HG02885 (cell line): ENCODE results near the gene CPA4.

ENCODE experiments used
- ATAC-seq: cut with Tn5 transposase; IDR thresholded peaks from one replicate; pipeline ENCODE4 v1.9.1; 2021; ENCODE audit warnings: mild to moderate bottlenecking; ENCODE audit not compliant: unreplicated experiment, poor library complexity

CPA4 gene

DNA sequence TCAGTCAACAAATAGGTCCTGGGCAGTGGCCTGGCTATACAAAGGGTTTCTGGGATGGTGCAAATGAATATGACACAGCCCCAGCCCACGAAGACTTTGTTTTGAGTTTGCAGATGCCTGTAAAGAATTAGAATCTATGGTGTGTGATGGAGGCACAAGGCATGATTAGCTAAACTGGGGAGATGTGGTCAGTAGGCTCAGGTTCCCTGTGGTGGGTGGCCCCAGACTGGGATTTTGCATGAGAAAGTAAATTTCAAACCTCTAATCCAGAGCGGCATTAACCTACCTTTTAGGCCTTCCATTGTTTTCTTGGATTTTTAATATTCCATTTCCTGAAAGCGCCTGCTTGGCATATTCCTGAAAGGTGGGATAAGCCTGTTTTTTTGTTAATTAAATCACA, 45.3 kb downstream of the CPA4 start:
- no peak for ATAC-seq

DNA sequence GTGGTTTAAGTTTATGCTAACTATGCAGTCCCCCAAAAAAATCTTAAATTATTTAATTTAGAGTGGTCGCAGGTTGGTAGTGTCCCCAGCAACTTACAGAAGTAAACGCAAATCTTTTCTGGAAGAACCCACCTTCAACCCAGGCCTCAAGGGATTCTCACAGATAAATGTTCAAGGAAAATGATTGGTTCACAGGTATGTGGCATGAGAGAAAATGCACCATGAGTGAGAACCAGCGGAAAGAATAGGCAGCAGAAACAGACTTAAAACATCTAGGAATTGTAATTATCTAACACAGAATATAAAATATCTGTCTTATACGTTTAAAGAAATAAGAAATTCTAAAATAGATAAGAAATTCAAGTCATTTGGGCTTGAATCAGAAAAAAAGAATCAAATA, 48.9 kb downstream of the CPA4 start:
- ATAC-seq, result no peak

DNA sequence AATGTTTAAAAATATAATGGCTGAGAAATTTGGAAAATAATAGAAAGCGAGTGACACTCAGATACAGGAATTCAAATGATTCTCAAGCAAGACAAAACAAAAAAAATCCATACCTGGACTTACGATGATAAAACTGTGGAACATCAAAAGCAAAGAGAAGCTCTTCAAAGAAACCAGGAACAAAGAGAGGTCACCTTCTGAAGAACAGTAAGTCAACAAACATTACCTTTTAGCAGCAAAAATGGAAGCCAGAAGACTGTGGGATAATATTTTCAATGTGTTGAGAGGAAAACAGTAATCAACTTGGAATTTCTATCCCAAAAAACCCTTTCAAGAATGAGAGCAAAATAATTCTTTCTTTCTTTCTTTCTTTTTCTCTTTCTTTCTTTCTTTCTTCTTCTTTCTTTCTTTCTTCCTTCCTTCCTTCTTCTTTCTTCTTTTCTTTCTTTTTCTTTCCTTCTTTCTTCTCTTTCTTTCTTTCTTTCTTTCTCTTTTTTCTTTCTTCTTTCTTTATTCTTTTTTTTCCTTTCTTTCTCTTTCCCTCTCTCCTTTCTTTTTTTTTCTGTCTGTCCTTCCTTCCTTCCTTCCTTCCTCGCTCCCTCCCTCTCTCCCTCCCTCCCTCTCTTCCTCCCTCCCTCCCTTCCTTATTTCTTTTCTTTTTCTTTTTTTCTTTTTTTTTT, 49.9 kb downstream of the CPA4 start:
- ATAC-seq, result no peak

DNA sequence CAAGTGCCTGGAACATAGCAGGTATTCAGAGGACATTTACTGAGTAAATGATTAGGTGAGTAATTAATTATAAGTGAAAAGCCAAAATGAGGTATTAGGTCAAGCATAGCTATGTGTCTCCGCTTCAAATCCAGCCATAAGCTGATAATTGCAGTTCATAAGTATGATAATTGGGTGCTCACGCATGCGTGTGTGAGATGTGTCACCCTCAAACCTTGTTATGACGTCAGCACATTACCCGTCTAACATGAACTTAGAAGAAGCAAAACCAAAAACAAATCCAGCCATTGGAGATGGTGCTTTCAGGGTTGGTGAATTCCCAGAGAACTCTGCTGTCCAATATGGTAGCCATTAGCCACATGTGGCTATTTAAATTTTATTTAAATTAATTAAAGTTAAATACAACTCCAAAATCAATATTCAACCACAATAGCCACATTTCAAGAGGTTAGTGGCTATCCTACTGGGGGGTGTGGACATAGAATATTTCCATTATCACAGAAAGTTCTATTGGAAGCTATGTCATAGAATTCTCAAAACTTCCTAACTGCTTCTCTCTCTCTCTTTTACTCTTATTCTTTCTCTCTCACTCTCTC, 51.4 kb downstream of the CPA4 start, which contains the start of gene CPA5:
TSS of gene CPA5 (plus strand) at position 546 of the 596 bp plus-strand sequence. CDS start 1,670 bp downstream, outside the sequence.
- ATAC-seq, result no peak

DNA sequence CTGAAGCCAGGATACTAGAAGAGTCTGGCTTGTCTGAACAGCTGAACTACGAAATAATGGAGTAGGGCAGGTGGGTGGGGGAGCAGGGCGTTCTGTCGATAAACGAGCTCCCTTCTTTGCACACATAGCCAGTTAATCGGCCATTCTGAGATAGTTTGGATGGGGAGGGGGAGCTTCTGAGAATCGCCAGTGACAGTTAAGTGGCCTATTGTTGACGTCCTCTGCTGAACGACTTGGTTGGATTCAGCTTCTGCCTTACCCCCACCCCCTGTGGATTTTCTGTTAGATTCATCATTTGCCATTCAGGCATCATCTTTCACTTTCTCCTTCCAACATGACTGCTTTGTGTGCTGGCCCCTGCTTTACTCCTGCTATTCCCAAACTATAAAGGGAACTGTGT, 52.2 kb downstream of the CPA4 start:
- no peak for ATAC-seq

DNA sequence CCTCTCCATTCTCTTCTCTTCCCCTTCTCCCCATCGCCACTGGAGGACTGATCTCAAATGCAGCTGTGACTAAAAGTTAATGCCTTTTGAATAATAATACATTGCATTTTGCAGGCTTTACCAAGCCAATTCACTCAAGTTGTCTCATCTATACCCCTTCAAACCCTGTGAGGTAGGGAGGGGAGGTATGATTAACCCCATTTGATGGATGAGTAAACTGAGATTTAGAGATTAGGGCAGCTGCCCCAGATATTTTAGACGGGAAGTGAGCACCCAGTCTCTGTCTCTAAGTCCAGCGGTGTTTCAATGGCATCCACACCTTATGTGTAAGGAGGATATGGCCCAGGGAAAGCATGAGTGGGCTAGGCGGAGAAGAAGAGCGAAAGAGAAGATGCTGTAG, 52.8 kb downstream of the CPA4 start:
- ATAC-seq, result no peak

DNA sequence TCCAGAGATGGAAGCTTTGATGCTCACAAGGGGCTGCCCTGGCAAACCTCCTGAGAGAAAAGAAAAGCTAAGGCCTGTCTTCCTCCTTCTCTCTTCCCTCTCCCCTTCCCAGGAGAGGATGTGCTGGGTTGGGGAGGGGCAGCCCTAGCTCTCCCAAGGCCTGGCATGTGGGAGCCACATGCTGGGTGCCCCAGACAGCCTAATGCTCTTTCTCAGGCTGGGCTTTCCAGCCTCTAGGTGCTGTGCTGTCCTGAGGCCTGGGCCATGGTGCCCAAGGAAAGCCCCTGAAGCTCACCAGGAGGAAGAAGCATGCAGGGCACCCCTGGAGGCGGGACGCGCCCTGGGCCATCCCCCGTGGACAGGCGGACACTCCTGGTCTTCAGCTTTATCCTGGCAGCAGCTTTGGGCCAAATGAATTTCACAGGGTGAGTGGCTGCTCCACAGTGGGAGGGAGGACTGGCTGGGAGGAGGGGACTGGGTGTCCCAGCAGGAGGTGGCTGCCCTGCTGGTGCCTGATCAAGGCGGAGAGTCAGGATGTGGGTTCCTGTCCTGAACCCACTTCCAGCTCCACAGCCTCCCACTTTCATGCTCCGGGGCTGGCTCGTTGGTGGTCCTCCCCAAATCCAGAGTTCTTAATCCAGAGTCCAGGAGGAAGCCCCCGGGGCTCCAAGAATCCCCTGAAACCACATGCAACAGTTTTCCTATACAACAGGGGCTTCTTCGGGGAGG, 53.4 kb downstream of the CPA4 start:
- no peak for ATAC-seq

DNA sequence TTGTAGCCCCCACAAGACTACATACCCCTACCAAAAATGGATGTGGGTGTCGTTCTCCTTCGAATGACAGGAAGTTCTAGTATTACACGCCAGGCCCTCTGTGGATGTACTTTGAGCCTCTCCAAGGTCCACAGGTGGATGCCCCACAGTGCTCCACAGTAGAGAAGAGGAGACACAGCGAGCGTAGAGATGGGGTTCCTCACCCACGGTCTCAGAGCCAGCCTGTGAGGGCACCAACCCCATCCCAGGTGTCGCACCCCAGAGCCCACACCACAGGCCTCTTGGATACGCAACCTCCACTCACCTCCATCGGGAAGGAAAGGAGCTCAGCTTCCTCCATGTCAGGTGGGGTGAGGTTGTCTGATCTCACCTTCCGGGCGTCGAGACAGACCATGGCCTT, 54.0 kb downstream of the CPA4 start:
- ATAC-seq, result no peak

DNA sequence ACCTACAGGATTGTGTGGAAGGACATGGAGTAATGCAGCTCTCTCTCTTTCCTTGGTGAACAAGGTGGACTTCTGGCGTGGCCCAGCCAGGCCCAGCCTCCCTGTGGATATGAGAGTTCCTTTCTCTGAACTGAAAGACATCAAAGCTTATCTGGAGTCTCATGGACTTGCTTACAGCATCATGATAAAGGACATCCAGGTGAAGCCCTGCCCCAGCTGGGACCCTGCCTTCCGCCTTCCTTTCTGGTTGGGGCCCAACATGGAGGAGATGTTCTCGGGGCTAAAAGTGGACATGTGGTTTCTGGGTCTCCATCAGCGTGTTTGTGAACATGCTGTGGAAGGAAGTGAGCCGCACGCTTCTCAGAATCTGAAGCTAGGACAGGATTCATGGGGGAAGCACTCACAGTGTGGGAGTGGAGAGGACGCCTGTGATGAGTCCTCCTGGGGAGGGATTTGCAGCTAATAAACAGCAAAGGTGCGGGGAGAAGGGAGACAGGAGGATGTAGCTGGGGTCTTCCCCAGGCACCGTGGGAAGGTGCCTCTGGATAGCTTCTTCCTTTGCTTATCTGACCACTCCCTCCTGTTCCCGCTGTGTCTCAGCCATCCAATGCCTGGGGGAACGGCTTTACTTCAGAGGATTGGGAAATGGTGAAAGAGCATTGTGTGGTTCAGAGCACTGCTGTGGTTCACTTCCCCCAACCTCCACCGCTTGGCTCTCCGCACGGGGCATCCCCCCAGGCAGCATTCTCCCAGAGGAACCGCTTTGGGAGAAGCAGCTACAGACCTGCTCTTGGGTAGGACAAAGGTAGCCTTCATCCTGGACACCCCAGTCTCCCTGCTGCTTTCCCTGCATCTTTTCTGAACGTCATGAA, 57.2 kb downstream of the CPA4 start:
- ATAC-seq, result no peak

DNA sequence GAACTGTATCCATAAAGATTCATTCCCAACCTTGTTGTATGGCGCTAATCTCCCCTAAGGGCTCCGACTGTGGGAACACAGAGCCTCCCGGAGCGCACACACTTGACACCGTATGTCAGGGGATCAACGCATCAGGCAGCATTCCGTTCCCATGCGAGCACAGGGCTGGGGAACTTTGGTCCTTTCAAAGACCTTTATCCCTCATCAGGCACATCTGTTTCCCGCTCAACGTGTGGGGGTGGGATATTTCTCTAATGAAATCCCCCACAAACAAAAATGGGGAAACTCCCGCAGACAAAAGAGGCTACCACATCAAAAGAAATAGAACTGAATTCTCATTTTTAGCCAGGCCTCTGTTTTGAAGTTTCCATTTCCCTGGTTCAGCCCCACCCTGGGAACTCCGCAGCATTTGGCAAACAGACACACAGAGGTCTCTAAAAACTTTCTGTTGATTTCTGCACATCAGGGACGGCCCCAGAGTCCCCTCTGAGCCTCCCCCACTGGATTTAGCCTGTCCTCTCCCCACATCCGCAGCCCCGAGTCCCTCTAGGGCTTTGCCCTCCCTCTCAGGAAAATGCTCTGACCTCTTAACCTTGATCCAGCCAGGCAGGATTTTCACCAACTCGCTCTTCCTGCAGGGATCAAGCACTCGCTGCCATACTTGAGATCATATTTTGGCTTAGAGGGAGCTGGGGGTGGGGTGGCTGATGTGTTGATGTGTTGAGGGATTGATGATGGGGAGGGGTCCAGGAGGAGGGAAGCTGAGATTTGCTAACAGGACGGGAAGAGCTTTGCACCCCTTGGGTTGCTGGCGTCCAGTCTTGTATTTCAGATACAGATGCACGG, 58.2 kb downstream of the CPA4 start:
- ATAC-seq, result peak; percentile 59

DNA sequence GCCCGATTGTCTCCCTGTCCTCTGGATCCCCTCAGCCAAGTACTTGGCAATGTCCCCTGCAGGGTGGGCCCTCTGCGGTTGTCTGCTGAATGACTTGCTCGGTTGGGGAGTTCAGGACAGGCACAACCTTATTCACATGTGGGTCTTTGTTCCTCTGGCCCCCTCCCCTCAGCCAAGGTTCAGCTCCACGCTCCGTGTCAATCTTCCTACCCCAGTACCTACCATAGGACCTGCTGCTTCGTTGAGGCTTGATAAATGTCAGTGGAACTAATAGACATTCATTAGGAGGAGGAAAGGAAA, 58.8 kb downstream of the CPA4 start:
- ATAC-seq, result no peak

DNA sequence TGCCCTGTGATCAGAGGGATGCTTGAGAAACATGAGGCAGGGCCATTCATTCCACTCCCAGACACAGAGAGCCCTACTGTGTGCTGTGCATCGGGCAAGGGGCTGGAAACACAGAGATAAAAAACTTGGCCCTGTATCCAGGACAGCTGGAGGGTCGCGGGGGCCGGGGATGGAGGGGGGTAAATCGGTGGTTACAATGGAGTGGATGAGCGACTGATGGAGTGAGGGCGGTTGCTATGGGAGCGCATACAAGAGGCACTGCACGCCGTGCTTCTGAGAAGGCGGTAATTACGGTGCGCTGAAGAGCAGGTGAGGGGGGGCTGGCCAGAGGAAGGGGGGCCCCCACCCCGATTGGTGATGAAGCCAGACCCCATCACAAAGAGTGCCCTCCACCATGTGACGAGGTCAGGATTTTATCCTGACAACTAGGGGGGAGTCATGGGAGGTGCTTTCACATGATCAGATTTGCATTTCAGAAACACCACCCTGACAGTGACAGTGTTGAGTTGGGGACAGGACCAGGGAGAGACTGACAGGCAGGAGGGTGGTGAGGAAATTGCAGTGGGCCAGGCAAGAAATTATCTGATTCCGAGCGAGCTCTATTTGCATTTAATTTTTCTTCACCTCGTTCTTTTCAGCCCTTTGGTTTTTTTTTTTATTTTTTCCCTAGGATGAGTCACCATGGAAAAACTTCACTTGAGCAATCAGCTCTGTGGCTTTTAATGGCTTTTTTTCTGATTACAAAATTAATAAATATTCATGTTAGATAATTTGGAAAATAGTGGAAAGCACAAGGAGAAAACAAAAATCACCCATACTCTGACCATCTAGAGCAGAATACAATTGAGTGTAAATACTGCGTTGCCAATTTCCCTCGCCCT, 59.5 kb downstream of the CPA4 start:
- ATAC-seq, result no peak

DNA sequence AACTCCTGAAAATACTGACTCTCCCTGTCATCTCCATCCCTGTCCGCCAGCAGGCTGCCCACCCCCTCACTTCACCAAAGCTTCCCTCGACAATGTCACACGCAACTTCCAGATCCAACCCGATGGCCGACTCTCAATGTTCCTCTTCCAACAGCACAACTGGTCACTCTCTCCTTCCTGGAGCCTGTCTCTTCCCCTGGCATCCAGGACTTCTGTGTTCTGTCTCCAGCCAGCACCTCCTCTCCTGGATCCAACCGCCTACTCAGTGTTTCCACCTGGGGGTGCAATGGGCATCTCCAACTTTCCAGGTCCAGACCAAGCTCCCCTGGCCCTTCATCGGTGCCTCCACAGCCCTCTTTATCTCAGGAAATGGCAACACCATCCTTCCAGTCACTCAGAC, 60.2 kb downstream of the CPA4 start:
- ATAC-seq, result no peak

DNA sequence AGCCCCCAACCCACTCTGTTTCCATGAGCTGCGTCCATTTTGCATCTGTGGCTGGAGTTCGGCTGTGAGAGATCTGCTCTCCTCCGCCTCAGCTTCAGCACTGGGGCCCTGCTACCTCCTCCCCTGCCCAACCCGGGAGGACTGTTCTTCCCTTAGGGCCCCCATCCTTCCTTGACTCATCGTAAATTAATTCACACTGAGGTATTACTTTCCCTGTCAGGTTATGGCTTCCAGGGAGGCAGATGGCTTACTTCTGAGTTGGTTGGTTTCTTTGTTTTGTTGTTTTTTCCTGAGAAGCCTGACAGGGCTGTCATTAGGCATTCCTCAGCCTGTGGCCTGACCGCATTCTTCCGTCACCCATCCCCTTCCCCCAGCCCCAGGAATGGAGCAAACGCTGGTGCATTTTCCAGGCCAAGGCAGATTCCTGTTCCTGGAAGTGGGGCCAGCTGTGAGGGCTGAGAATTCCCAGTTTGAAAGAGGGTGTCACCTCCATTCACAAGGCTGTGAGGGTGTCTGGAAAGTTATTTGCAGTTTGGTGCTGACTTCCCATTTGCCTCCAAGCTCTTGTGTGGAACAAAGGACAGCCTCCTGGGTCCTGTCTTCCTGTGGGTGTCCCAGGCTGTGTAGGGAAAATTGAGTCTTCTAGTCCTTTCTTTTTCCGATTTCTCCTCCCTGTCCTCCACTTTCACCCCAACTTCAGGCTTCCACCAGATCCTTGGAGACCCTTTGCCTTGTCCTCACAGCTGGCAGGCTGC, 63.3 kb downstream of the CPA4 start:
- no peak for ATAC-seq

DNA sequence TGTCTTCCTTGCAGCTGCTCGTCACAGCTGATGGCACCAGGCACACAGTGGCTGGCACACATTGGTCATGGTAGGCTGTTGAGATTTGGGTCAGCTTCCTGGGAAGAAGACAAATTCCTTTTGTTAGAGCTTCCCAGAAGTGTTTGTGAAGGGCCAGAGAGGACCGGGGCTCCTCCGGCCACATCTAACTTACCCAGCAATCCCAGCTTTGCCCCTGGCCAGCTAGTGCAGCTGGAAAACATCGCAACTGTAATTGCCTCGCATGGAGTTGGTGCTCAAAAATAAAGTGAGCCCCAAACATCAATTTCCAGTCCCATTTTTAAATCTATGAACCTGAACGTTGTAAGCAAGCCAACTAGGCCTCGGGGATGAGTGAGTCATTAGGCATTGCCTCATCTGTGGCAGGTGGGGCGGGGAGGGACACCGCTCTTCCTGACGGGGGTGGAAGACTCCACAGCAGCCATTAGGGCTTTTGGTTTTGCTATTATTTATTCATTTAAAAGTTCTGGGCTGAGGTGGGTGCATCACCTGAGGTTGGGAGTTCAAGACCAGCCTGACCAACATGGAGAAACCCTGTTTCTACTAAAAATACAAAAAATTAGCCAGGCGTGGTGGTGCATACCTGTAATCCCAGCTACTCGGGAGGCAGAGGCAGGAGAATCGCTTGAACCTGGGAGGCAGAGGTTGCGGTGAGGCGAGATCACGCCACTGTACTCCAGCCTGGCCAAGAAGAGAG, 64.1 kb downstream of the CPA4 start:
- no peak for ATAC-seq

DNA sequence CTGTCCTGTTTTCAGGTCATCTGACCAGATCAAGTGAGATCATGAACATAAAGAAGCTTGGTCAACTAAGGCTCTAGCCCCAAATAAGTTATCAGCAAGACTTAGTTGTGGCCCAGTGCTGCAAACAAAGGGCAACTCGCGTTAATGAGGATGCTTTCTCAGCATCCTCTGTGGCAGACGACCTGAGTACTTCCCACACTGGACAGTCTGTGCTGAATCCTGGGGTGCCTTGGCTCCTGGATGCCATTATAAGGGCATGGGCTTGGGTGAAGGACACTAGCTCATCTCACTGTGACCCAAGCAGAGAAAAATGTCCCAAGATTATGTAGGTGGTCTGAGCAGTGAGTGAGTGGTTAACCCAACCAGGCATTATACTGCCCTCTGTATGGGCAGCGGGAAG, 65.5 kb downstream of the CPA4 start:
- ATAC-seq, result no peak

DNA sequence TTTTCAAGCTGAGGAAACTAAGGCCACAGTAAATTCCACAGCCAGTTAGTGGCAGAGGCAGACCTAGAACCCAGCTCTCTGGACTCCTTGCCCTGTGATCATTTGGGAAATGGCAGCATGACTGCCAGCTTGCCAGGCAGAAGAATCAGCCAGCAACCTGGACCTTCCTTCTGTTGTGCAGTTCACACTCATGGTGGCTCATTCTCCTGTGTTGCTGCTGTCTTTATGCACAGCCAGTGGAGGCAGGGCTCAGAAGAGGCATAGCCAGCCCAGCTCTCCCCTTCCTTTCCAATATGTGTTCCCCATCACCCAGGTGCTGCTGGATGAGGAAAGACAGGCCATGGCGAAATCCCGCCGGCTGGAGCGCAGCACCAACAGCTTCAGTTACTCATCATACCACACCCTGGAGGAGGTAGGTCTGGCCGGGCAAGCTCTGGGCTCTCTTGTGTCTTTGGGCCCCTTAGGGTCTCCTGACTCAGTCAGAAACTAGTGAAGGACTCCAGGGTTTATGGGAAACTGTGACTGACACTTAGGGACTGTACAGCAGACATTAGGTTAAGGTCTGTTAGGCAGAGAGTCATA, 66.4 kb downstream of the CPA4 start:
- no peak for ATAC-seq
